ENCODE measurements around the gene SYNDIG1L.

The SYNDIG1L gene

GRCh38 chr14:74356892-74357575 is 69.0 kb downstream of the SYNDIG1L start:
- DNase-seq = no peak
